HepG2 (cell line): ENCODE data around the gene C19orf44. TPM values are rescaled to one million over a fixed set of nuclear protein-coding genes. Genes with fewer than 3 reads are reported as not detected.

Experiments used
- CBFB ChIP-seq: sonication (generic); formaldehyde crosslinking; IDR thresholded peaks from 2 replicates; pipeline ENCODE4 v1.4.0; 2020; ENCODE audit warnings: missing genetic modification reagents
- HOXA3 ChIP-seq: sonication (generic); formaldehyde crosslinking; IDR thresholded peaks from 2 replicates; pipeline ENCODE4 v1.5.0; 2020; ENCODE audit warnings: missing genetic modification reagents
- JARID2 ChIP-seq: sonication (generic); formaldehyde crosslinking; IDR thresholded peaks from 2 replicates; pipeline ENCODE4 v1.8.1; 2023; ENCODE audit warnings: missing genetic modification reagents, inconsistent platforms; ENCODE audit not compliant: insufficient replicate concordance
- MAF1 ChIP-seq: sonication (generic); formaldehyde crosslinking; IDR thresholded peaks from 2 replicates; pipeline ENCODE4 v1.5.0; 2020; ENCODE audit warnings: missing genetic modification reagents, borderline replicate concordance
- NFKBIZ ChIP-seq: IDR thresholded peaks from 2 replicates; pipeline ENCODE4 v1.6.1; 2018; ENCODE audit warnings: missing genetic modification reagents, missing compliant biosample characterization
- SOX5 ChIP-seq: IDR thresholded peaks from 2 replicates; pipeline ENCODE4 v1.6.1; 2016; ENCODE audit warnings: borderline replicate concordance
- TCF7 ChIP-seq: sonication (generic); IDR thresholded peaks from 2 replicates; pipeline ENCODE4 v1.6.1; 2016; ENCODE audit warnings: antibody characterized with exemption, low read depth
- YEATS4 ChIP-seq: sonication (generic); formaldehyde crosslinking; IDR thresholded peaks from 2 replicates; pipeline ENCODE4 v1.4.0; 2020; ENCODE audit warnings: missing genetic modification reagents, borderline replicate concordance
- ZFX ChIP-seq: sonication (generic); formaldehyde crosslinking; IDR thresholded peaks from 2 replicates; pipeline ENCODE4 v1.4.0; 2020; ENCODE audit warnings: mild to moderate bottlenecking, low read depth, missing genetic modification reagents, moderate library complexity
- ZFYVE20 ChIP-seq: sonication (generic); formaldehyde crosslinking; IDR thresholded peaks from 2 replicates; pipeline ENCODE4 v1.8.0; 2023; ENCODE audit warnings: low read depth, mild to moderate bottlenecking, moderate library complexity, missing genetic modification reagents, borderline replicate concordance
- ZNF337 ChIP-seq: sonication (generic); formaldehyde crosslinking; IDR thresholded peaks from 2 replicates; pipeline ENCODE4 v1.5.1; 2020; ENCODE audit warnings: missing genetic modification reagents, low read depth, mild to moderate bottlenecking, borderline replicate concordance
- ZNF510 ChIP-seq: sonication (generic); formaldehyde crosslinking; IDR thresholded peaks from 2 replicates; pipeline ENCODE4 v1.4.0; 2020; ENCODE audit warnings: low read depth, mild to moderate bottlenecking, missing genetic modification reagents
- ZNF678 ChIP-seq: sonication (generic); formaldehyde crosslinking; IDR thresholded peaks from 2 replicates; pipeline ENCODE4 v1.4.0; 2020; ENCODE audit warnings: mild to moderate bottlenecking, missing genetic modification reagents
- polyA plus RNA-seq, 8 experiments: library from polyadenylated mRNA; depleted of rRNA in 3 of 8; stranded (reverse) in 7 of 8; unstranded in 1 of 8; fragments of >200 nt; fragmentation: Illumina TruSeq in 4 of 8; extraction: Trizol in 4 of 8; gene quantifications; 2 replicates each; pipeline versions ENCODE4 v1.2.1 to v1.2.3, GENCODE V29; 2011 to 2016; ENCODE audit warnings: low read depth in 4 of 8, missing spikeins in 1 of 8, mixed read lengths in 1 of 8; ENCODE audit not compliant: insufficient read depth in 1 of 8
- total RNA-seq, 5 experiments: library from RNA; depleted of rRNA; stranded (reverse); fragments of >200 nt; fragmentation: Illumina TruSeq; extraction: Trizol; gene quantifications; 2 replicates each; pipeline ENCODE4 v1.2.3, GENCODE V29; 2016; ENCODE audit warnings: low read depth in 1 of 5
- TF ChIP-seq, protein P1 (sequence below): sonication (generic); formaldehyde crosslinking; IDR thresholded peaks from 2 replicates; pipeline ENCODE4 v1.8.0; 2022; ENCODE audit warnings: missing genetic modification reagents, low read depth, mild to moderate bottlenecking, borderline replicate concordance
- TF ChIP-seq, protein P2 (sequence below): sonication (generic); formaldehyde crosslinking; IDR thresholded peaks from 2 replicates; pipeline ENCODE4 v1.4.0; 2020; ENCODE audit warnings: missing genetic modification reagents
- TF ChIP-seq, protein P3 (sequence below): sonication (generic); formaldehyde crosslinking; IDR thresholded peaks from 2 replicates; pipeline ENCODE4 v1.8.0; 2022; ENCODE audit warnings: mild to moderate bottlenecking, missing genetic modification reagents, moderate library complexity
- TF ChIP-seq, protein P4 (sequence below): sonication (generic); formaldehyde crosslinking; IDR thresholded peaks from 2 replicates; pipeline ENCODE4 v1.4.0; 2020; ENCODE audit warnings: missing genetic modification reagents
- TF ChIP-seq, protein P5 (sequence below): IDR thresholded peaks from 2 replicates; pipeline ENCODE4 v1.6.1; 2016; ENCODE audit warnings: mild to moderate bottlenecking, missing biosample characterization, missing genetic modification reagents

The C19orf44 gene
- total and polyA plus RNA-seq, 2 of the 13 experiments (the other 11 are each of a cell fraction or from before 2014, with no cell fraction given): 3.2 to 4.3 TPM

DNA sequence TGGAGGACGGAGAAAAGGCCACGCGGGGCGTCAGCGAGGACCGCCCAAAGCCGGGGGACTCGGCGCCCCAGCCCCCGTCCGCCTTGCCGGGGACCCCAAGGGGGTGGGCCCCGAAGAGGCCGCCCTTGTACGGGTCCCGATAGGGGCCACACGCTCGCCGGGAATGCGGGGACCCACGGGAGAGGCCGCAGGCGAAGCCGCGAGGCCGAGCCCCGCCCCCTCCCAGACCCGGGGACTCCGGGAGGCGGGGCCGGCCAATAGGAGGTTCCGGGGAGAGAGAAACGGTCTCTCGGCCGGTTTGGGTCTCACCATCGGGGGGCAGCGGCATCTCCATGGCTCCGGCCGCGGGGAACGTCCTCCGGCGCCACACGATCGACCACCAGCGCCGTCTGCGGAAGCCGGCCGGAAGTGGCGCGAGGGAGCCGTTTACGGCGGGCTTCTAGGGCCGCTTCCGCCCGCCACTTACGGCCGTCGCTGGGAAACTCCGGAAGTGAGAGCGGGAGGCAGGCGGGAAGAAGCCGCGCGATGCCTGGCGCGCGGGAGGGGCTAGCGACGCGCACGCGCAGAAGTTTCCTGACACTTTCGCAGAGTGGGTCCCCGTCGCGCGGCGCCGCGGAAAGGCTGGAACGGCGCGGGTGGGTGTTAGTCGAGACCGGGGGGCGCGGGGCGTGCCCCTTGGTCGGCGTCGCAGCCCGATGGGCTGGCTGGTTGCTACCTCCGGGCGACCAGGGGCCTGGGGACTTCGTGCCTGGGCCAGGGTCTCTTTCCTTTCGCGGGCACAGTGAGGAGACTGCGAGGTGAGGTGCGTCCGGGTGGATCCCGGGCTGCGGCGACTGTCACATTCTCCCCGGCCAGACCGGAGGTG lies 46.1 kb downstream of the C19orf44 start, which contains the start of gene CHERP (continued):
- TF ChIP-seq ZNF337 (peak; percentile 43; the same call in 1 of the 2 replicates), CBFB (CRISPR knock-in tag) (peak; percentile 22; the same call in 1 of the 2 replicates), TCF7 (no peak), JARID2 (peak; percentile 45), ZNF510 (CRISPR knock-in tag) (0 out of 2 replicates have a peak, but pooled peaks have one; percentile 76), ZFX (CRISPR knock-in tag) (peak; percentile 93), SOX5 (CRISPR knock-in tag) (no peak), HOXA3 (CRISPR knock-in tag) (peak; percentile 82), ZFYVE20 (CRISPR knock-in tag) (no peak), YEATS4 (peak; percentile 87), MAF1 (CRISPR knock-in tag) (peak; percentile 80; the same call in 1 of the 2 replicates), ZNF678 (CRISPR knock-in tag) (peak; percentile 90), NFKBIZ (CRISPR knock-in tag) (0 out of 2 replicates have a peak, but pooled peaks have one; percentile 24)
- TF ChIP-seq, protein P1, sequence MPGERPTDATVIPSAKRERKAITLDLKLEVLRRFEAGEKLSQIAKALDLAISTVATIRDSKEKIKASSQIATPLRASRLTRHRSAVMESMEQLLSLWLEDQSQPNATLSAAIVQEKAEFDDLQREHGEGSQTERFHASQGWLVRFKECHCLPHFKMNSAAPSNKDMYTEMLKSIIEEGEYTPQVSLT: 0 out of 2 replicates have a peak, but pooled peaks have one; percentile 38
- TF ChIP-seq, protein P2, sequence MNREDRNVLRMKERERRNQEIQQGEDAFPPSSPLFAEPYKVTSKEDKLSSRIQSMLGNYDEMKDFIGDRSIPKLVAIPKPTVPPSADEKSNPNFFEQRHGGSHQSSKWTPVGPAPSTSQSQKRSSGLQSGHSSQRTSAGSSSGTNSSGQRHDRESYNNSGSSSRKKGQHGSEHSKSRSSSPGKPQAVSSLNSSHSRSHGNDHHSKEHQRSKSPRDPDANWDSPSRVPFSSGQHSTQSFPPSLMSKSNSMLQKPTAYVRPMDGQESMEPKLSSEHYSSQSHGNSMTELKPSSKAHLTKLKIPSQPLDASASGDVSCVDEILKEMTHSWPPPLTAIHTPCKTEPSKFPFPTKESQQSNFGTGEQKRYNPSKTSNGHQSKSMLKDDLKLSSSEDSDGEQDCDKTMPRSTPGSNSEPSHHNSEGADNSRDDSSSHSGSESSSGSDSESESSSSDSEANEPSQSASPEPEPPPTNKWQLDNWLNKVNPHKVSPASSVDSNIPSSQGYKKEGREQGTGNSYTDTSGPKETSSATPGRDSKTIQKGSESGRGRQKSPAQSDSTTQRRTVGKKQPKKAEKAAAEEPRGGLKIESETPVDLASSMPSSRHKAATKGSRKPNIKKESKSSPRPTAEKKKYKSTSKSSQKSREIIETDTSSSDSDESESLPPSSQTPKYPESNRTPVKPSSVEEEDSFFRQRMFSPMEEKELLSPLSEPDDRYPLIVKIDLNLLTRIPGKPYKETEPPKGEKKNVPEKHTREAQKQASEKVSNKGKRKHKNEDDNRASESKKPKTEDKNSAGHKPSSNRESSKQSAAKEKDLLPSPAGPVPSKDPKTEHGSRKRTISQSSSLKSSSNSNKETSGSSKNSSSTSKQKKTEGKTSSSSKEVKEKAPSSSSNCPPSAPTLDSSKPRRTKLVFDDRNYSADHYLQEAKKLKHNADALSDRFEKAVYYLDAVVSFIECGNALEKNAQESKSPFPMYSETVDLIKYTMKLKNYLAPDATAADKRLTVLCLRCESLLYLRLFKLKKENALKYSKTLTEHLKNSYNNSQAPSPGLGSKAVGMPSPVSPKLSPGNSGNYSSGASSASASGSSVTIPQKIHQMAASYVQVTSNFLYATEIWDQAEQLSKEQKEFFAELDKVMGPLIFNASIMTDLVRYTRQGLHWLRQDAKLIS (CRISPR knock-in tag): no peak
- TF ChIP-seq, protein P3, sequence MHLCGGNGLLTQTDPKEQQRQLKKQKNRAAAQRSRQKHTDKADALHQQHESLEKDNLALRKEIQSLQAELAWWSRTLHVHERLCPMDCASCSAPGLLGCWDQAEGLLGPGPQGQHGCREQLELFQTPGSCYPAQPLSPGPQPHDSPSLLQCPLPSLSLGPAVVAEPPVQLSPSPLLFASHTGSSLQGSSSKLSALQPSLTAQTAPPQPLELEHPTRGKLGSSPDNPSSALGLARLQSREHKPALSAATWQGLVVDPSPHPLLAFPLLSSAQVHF: 0 out of 2 replicates have a peak, but pooled peaks have one; percentile 12
- TF ChIP-seq, protein P4, sequence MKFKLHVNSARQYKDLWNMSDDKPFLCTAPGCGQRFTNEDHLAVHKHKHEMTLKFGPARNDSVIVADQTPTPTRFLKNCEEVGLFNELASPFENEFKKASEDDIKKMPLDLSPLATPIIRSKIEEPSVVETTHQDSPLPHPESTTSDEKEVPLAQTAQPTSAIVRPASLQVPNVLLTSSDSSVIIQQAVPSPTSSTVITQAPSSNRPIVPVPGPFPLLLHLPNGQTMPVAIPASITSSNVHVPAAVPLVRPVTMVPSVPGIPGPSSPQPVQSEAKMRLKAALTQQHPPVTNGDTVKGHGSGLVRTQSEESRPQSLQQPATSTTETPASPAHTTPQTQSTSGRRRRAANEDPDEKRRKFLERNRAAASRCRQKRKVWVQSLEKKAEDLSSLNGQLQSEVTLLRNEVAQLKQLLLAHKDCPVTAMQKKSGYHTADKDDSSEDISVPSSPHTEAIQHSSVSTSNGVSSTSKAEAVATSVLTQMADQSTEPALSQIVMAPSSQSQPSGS (CRISPR knock-in tag): peak; percentile 42; the same call in 1 of the 2 replicates
- TF ChIP-seq, protein P5, sequence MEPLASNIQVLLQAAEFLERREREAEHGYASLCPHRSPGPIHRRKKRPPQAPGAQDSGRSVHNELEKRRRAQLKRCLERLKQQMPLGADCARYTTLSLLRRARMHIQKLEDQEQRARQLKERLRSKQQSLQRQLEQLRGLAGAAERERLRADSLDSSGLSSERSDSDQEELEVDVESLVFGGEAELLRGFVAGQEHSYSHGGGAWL: peak; percentile 59
